Amniotic epithelial cell (primary cell): ENCODE measurements around the gene UBASH3A.
A peak's percentile ranks its signal among the peaks of the same experiment; 100 is the strongest.

ENCODE experiments used
- DNase-seq: peaks from one replicate; pipeline ENCODE4 v3.0.0-alpha.2; 2010; ENCODE audit warnings: low read depth

Gene UBASH3A

DNA sequence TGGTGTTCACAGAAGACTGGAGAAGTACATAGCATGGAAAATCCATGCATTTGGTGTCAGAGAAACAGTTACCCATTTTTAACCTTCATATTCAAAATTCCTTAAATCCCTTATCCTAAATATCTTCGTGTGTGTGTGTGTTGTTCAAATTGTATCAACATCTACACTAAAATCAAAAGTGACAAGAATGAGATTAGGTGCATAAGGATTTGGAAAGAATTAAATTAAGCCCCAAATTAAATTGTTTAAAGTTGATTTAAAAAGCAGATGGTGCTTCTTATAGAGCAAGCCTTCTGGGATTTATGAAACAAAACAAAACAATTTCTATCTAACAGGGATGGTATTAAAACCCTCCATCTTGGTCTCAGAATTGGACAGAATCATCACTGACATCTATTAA, 87.6 kb downstream of the UBASH3A start:
- no peak for DNase-seq

DNA sequence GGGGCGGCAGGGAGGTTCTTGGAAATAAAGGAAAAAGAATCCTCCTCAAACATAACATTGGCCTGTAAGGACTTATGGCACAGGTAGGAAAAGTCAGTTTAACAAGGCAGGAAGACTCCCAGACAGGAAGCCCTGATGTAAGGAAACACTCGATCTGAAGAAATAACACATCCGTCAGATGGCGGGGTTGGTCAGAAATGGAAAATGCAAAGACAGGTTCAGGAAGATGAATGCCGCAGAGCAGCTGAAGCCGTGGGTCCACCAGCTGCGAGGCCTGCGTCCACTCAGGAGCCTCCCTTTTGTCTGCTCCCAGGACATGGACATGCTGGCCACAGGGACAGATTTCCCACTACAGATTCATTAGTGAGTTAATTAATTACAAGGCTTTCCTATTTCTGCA, 88.5 kb downstream of the UBASH3A start:
- no peak for DNase-seq

GRCh38 chr21:42493109-42494060, 89.7 kb downstream of the UBASH3A start:
- DNase-seq, result no peak

DNA sequence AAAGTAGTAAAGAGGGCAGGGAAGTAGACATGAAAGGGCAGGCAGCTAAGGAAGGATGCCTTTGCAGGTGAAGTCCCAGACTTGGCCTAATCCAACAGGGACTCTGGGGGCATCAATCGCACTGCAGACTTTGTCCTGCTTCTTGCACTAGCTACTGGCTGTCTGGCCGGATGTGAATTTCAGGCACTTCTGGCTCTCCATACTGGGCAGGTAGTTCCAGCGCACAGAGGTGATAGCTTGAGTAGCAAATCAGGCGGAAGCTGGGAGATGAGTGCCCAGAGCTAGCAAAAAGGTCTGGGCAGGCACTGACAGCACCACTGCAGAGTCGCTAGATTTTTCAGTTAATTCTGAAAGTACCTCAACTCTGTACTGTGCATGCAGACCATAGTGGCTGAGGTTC, 91.3 kb downstream of the UBASH3A start:
- DNase-seq, result no peak

- DNase-seq, result peak; percentile 24
Observed at GRCh38 chr21:42495765-42496119, 92.0 kb downstream of the UBASH3A start.

DNA sequence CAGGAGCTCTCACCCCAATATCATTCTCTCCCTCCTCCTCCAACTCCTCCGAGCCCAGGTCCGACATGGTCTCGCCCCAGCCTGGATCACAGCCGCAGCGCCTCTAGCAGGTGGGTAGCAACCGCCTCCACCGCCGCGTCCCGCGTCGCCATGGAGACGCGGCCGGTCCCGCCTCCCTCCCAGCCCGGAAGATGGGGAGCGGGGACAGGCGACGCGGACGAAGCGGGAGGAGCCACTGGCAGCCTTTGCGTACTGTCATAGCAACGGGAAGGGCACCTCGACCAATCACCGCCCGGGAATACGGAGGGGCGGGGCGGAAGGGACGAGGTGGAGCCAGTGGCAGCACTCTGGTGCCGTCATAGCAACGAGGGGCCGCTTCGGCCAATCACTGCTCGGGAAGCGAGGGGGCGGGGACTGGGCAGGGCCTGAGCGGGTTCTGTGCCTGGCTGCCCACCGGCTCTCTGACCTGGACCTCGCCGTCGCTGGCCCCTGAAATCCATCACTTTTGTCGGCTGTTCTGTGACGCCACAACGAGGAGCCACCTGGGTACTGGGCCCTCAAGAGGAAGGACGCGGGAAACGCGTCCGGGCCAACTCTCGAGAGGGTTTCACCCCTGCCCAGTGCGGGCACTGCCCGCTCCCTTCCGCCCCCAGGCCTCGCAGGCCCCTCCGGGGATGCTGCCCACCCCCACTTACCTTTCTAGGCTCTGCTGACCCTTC, 92.6 kb downstream of the UBASH3A start, which contains the start of gene RSPH1:
Gene RSPH1 (minus strand): TSS at position 105 of the 719 bp plus-strand sequence. CDS start 38 bp downstream, at position 67.
- DNase-seq, result peak; percentile 97

GRCh38 chr21:42496839-42497202, 93.1 kb downstream of the UBASH3A start:
- no peak for DNase-seq
